Measurements from ENCODE around the gene TEP1. TPM values are rescaled to one million over a fixed set of nuclear protein-coding genes. Genes with fewer than 3 reads are reported as not detected.

The TEP1 gene
- total and polyA plus RNA-seq, 10 of the 15 experiments (the other 5 are each of a cell fraction or from before 2014, with no cell fraction given): 3.3 to 29.7 (median 16.8) TPM

DNA sequence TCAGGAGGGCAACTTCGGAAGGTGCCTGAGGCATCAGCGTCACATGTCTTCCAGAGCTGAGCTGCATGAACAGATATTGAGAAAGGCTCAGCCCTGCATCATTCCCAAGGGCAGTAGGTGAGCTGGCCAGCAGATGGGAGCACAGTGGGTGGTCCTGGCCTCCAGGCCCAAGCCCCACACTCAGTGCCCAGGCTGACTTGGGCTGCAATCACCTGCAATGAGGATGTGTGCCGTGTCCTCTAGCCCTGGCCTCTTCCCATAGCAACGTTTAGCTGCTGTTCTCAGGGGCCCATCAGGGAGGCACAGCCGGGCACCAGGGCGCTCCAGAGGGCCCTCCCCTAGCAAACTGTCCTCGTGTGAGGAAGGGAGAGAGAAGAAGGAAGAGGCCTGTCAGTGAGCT is 32.0 kb downstream of the TEP1 start:
- Histone ChIP-seq H3K4me3 (no peak overlapping the region), H3K4me1 (ENCODE audit: control insufficient read depth, insufficient read depth, low read length) (no peaks in the 10 kb centered on the region), H3K27ac (ENCODE audit: control insufficient read depth, insufficient read depth) (no peak overlapping the region), H3K36me3 (ENCODE audit: control insufficient read depth in 2 of 2, insufficient read depth in 2 of 2, low read length in 1 of 2) (peaks cover 34 to 44% of the 10 kb centered on the region in 2 experiments), H3K27me3 (replicated peaks in 1 of 2; ENCODE audit: control insufficient read depth in 2 of 2, insufficient read depth in 2 of 2, low read length in 1 of 2) (no peaks in the 10 kb centered on the region), H3K79me2 (ENCODE audit: control insufficient read depth, insufficient read depth, low read length) (no peaks in the 10 kb centered on the region), H3K9me3 (replicated peaks; ENCODE audit: control insufficient read depth, insufficient read depth, low read length) (no peaks in the 10 kb centered on the region), H3K9ac (ENCODE audit: control insufficient read depth, insufficient read depth, low read length) (no peak overlapping the region), H3K4me2 (ENCODE audit: control insufficient read depth, insufficient read depth) (no peak overlapping the region), H4K20me1 (ENCODE audit: control insufficient read depth, insufficient read depth) (no peaks in the 10 kb centered on the region), H2AFZ (ENCODE audit: control insufficient read depth, low read depth, low read length) (no peak overlapping the region)
- no TSS peak for BruUV-seq (replicated peaks)
- TF ChIP-seq, protein P1, sequence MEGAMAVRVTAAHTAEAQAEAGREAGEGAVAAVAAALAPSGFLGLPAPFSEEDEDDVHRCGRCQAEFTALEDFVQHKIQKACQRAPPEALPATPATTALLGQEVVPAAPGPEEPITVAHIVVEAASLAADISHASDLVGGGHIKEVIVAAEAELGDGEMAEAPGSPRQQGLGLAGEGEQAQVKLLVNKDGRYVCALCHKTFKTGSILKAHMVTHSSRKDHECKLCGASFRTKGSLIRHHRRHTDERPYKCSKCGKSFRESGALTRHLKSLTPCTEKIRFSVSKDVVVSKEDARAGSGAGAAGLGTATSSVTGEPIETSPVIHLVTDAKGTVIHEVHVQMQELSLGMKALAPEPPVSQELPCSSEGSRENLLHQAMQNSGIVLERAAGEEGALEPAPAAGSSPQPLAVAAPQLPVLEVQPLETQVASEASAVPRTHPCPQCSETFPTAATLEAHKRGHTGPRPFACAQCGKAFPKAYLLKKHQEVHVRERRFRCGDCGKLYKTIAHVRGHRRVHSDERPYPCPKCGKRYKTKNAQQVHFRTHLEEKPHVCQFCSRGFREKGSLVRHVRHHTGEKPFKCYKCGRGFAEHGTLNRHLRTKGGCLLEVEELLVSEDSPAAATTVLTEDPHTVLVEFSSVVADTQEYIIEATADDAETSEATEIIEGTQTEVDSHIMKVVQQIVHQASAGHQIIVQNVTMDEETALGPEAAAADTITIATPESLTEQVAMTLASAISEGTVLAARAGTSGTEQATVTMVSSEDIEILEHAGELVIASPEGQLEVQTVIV (IDR thresholded peaks at IDR 0.05; ENCODE audit: borderline replicate concordance, partially characterized antibody): no peak
- TF ChIP-seq HCFC1 (IDR thresholded peaks at IDR 0.05; ENCODE audit: low read length) (no peak), JUND (IDR thresholded peaks at IDR 0.05; ENCODE audit: low read depth, low read length) (no peak), CHD1 (IDR thresholded peaks at IDR 0.05; ENCODE audit: low read depth, low read length) (no peak), NR2C2 (IDR thresholded peaks at IDR 0.05; ENCODE audit: borderline replicate concordance, control insufficient read depth, insufficient read length, low read depth) (no peak), RELA (IDR thresholded peaks at IDR 0.05; ENCODE audit: borderline replicate concordance, partially characterized antibody) (no peak), ATF7 (IDR thresholded peaks at IDR 0.05; ENCODE audit: low read depth) (no peak), ZNF384 (IDR thresholded peaks at IDR 0.05; ENCODE audit: borderline replicate concordance, low read depth, low read length) (no peak), POLR2AphosphoS5 (IDR thresholded peaks at IDR 0.05; ENCODE audit: low read length) (no peak)
- TF ChIP-seq, protein P2, sequence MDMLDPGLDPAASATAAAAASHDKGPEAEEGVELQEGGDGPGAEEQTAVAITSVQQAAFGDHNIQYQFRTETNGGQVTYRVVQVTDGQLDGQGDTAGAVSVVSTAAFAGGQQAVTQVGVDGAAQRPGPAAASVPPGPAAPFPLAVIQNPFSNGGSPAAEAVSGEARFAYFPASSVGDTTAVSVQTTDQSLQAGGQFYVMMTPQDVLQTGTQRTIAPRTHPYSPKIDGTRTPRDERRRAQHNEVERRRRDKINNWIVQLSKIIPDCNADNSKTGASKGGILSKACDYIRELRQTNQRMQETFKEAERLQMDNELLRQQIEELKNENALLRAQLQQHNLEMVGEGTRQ (IDR thresholded peaks at IDR 0.05; ENCODE audit: borderline replicate concordance, low read depth, low read length): no peak
- TF ChIP-seq, protein P3, sequence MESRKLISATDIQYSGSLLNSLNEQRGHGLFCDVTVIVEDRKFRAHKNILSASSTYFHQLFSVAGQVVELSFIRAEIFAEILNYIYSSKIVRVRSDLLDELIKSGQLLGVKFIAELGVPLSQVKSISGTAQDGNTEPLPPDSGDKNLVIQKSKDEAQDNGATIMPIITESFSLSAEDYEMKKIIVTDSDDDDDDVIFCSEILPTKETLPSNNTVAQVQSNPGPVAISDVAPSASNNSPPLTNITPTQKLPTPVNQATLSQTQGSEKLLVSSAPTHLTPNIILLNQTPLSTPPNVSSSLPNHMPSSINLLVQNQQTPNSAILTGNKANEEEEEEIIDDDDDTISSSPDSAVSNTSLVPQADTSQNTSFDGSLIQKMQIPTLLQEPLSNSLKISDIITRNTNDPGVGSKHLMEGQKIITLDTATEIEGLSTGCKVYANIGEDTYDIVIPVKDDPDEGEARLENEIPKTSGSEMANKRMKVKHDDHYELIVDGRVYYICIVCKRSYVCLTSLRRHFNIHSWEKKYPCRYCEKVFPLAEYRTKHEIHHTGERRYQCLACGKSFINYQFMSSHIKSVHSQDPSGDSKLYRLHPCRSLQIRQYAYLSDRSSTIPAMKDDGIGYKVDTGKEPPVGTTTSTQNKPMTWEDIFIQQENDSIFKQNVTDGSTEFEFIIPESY (IDR thresholded peaks at IDR 0.05): no peak
- TF ChIP-seq, protein P4, sequence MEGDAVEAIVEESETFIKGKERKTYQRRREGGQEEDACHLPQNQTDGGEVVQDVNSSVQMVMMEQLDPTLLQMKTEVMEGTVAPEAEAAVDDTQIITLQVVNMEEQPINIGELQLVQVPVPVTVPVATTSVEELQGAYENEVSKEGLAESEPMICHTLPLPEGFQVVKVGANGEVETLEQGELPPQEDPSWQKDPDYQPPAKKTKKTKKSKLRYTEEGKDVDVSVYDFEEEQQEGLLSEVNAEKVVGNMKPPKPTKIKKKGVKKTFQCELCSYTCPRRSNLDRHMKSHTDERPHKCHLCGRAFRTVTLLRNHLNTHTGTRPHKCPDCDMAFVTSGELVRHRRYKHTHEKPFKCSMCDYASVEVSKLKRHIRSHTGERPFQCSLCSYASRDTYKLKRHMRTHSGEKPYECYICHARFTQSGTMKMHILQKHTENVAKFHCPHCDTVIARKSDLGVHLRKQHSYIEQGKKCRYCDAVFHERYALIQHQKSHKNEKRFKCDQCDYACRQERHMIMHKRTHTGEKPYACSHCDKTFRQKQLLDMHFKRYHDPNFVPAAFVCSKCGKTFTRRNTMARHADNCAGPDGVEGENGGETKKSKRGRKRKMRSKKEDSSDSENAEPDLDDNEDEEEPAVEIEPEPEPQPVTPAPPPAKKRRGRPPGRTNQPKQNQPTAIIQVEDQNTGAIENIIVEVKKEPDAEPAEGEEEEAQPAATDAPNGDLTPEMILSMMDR (IDR thresholded peaks at IDR 0.05 in 2 of 3, conservative IDR thresholded peaks at IDR 0.05 in 1 of 3; ENCODE audit: control insufficient read depth in 2 of 3, extremely low read depth in 1 of 3, insufficient read depth in 1 of 3, low read depth in 3 of 3, low read length in 3 of 3): no peak
- TF ChIP-seq, protein P5, sequence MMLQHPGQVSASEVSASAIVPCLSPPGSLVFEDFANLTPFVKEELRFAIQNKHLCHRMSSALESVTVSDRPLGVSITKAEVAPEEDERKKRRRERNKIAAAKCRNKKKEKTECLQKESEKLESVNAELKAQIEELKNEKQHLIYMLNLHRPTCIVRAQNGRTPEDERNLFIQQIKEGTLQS (IDR thresholded peaks at IDR 0.05; ENCODE audit: borderline replicate concordance, extremely low read depth, low read depth, low read length): no peak
- DNase-seq (ENCODE audit: low read depth, low spot score) (no peak), ATAC-seq (no peak), FAIRE-seq (no peak)
- 79% methylated on average over 7 of the region's 7 CpGs for WGBS (ENCODE audit: insufficient coverage, insufficient replicate concordance, low lambda C conversion rate, missing lambda C conversion rate)
- ChIA-PET CTCF (interaction anchor here (0.9 kb wide), 1 partner anchor 53 kb away, joined by 4 read pairs; no protein-coding TSS in a partner anchor), RAD21 (ENCODE audit: unreplicated experiment) (no interaction called here), POLR2A (interaction anchor here (0.9 to 1.4 kb wide), 2 partner anchors 23 to 73 kb away, joined by 3 to 5 read pairs; partner anchors contain the start of genes APEX1 and OSGEP), SMC1A (ENCODE audit: uncharacterized antibody, unreplicated experiment) (interaction anchor here (3.3 kb wide), 1 partner anchor 54 kb away, joined by 7 read pairs; no protein-coding TSS in a partner anchor)
- intact Hi-C loops (cut with micrococcal nuclease; ENCODE audit: unreplicated experiment): no loop called here
- in situ Hi-C loops (cut with MboI): no loop called here
